DOHH2 (cell line): ENCODE data around the gene WWP2.

Source experiments
- H3F3A ChIP-seq: fragments of 200-600 bp; sonication (generic), shearing (Covaris generic); 2 replicates; pipeline ENCODE4 v1.6.0; 2016; ENCODE audit warnings: antibody characterized with exemption, mild to moderate bottlenecking; ENCODE audit not compliant: control insufficient read depth, insufficient read depth
- H3K27ac ChIP-seq: fragments of 200-600 bp; sonication (generic); 2 replicates; pipeline ENCODE4 v1.5.1; 2014; ENCODE audit warnings: low read depth, mild to moderate bottlenecking, low read length, moderate library complexity
- H3K27me3 ChIP-seq: fragments of 200-600 bp; sonication (generic); 2 replicates; pipeline ENCODE4 v1.6.1; 2014; ENCODE audit warnings: mild to moderate bottlenecking, low read length, mixed read lengths; ENCODE audit not compliant: control insufficient read depth
- H3K36me3 ChIP-seq: fragments of 200-600 bp; sonication (generic); 2 replicates; pipeline ENCODE4 v1.6.1; 2014; ENCODE audit warnings: mild to moderate bottlenecking, low read length, moderate library complexity, mixed read lengths; ENCODE audit not compliant: control insufficient read depth
- H3K4me1 ChIP-seq: fragments of 200-600 bp; sonication (generic); 2 replicates; pipeline ENCODE4 v1.6.1; 2014; ENCODE audit warnings: mild to moderate bottlenecking, low read length, mixed read lengths; ENCODE audit not compliant: control insufficient read depth
- H3K4me2 ChIP-seq: fragments of 200-600 bp; sonication (generic); 2 replicates; pipeline ENCODE4 v1.6.0; 2014; ENCODE audit warnings: mild to moderate bottlenecking, low read length, moderate library complexity
- H3K4me3 ChIP-seq: fragments of 200-600 bp; sonication (generic); 2 replicates; pipeline ENCODE4 v1.5.1; 2014; ENCODE audit warnings: mild to moderate bottlenecking, low read length, mixed read lengths
- H3K79me2 ChIP-seq: fragments of 200-600 bp; sonication (generic); 2 replicates; pipeline ENCODE4 v1.6.1; 2014; ENCODE audit warnings: mild to moderate bottlenecking, low read length, mixed read lengths; ENCODE audit not compliant: control insufficient read depth
- H3K9me2 ChIP-seq: fragments of 200-600 bp; sonication (generic); replicated peaks from 2 replicates; pipeline ENCODE4 v1.6.1; 2014; ENCODE audit warnings: mild to moderate bottlenecking, low read length, mixed read lengths; ENCODE audit not compliant: control insufficient read depth
- H3K9me3 ChIP-seq: fragments of 200-600 bp; sonication (generic); 2 replicates; pipeline ENCODE4 v1.6.1; 2014; ENCODE audit warnings: antibody characterized with exemption, low read length, mixed read lengths; ENCODE audit not compliant: control insufficient read depth, insufficient read depth
- H4K20me1 ChIP-seq: fragments of 200-600 bp; sonication (generic); 2 replicates; pipeline ENCODE4 v1.6.0; 2014; ENCODE audit warnings: low read depth, mild to moderate bottlenecking, antibody characterized with exemption, low read length, moderate library complexity; ENCODE audit not compliant: control insufficient read depth, insufficient read depth
- EZH2phosphoT487 ChIP-seq: fragments of 200-600 bp; sonication (generic); IDR thresholded peaks from 2 replicates; pipeline ENCODE4 v1.6.1; 2017; ENCODE audit warnings: borderline replicate concordance, mild to moderate bottlenecking, antibody characterized with exemption, low read length, moderate library complexity, mixed read lengths
- TF ChIP-seq, protein P1 (sequence below): fragments of 200-600 bp; sonication (generic); IDR thresholded peaks from one replicate; pipeline ENCODE4 v1.5.1; 2014; ENCODE audit warnings: antibody characterized with exemption, mild to moderate bottlenecking, low read depth, low read length; ENCODE audit not compliant: poor library complexity, severe bottlenecking

Gene WWP2

DNA sequence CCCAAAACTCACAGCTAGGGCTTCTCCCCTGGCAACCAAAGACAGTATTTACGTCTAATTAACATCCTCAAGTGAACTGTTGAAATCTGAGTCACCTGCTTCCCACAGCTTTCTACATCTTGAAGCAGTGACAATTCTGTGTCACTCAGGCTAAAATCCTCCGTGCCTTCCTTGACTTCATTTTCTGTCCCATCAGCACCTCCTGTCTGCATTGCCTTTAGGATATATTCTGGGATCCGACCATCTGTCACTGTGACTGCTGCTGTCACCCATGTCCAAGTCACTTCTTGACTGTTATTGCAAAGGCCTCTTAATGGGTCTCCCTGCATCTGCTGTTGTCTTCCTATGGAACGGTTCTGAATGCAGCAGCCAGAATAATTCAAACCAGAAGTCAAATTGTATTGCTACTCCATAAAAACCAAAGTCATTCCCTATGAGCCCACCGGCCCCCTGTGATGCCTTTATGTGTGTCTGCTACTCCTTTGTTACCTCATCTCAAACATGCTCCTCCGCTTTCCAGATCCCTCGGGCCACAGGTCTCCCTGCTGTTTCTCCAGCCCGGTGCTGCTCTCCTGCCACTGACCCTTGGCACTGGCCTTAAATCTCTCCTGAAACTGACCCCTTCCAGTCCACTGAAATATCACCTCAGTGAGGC lies 56.9 kb downstream of the WWP2 start:
- Histone ChIP-seq H3K4me2 (no peak overlapping the region), H3K4me1 (peaks cover 3% of the 10 kb centered on the region), H3K79me2 (no peaks in the 10 kb centered on the region), H3K4me3 (no peak overlapping the region), H3K27ac (no peak overlapping the region), H3K9me2 (no peaks in the 10 kb centered on the region), H3K9me3 (no peaks in the 10 kb centered on the region), H3K36me3 (peaks cover 3% of the 10 kb centered on the region; the same call in 1 of the 2 replicates), H4K20me1 (no peaks in the 10 kb centered on the region), H3F3A (no peaks in the 10 kb centered on the region), H3K27me3 (no peaks in the 10 kb centered on the region)
- TF ChIP-seq EZH2phosphoT487 = no peak
- TF ChIP-seq, protein P1, sequence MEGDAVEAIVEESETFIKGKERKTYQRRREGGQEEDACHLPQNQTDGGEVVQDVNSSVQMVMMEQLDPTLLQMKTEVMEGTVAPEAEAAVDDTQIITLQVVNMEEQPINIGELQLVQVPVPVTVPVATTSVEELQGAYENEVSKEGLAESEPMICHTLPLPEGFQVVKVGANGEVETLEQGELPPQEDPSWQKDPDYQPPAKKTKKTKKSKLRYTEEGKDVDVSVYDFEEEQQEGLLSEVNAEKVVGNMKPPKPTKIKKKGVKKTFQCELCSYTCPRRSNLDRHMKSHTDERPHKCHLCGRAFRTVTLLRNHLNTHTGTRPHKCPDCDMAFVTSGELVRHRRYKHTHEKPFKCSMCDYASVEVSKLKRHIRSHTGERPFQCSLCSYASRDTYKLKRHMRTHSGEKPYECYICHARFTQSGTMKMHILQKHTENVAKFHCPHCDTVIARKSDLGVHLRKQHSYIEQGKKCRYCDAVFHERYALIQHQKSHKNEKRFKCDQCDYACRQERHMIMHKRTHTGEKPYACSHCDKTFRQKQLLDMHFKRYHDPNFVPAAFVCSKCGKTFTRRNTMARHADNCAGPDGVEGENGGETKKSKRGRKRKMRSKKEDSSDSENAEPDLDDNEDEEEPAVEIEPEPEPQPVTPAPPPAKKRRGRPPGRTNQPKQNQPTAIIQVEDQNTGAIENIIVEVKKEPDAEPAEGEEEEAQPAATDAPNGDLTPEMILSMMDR = no peak

DNA sequence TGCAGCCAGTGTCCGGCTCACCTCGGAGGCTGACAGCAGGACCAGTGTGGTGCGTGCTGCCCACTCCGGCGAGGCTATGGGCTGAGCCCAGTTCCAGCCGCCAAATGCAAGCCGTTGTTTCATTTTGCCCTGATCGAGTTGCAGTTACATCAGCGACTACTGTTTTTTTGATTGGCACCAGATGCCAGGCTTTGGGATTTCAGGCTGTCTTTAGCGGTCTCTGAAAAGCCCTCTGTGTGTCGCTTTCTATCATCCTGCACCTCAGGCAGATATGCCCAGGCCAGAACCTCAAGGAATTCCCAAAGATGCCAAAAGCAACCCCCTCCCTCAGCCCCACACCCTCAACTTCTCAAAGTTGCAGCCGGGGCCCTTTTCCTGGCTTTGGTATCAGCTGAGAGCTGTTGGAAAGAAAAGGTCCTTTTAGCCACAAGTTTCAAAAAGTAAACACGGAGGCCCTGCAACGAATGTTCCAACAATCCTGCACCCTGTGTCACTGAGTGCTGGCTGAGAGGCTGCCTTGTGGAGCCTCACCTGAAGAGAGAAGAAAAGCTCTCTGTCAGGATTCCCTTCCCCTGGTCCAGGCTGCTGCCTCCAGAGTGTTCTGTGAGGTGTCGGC lies 58.9 kb downstream of the WWP2 start:
- Histone ChIP-seq H3K27me3 (no peaks in the 10 kb centered on the region), H3K4me3 (no peak overlapping the region), H3K4me2 (no peak overlapping the region), H4K20me1 (no peaks in the 10 kb centered on the region), H3K9me3 (no peaks in the 10 kb centered on the region), H3K79me2 (no peaks in the 10 kb centered on the region), H3K27ac (no peak overlapping the region), H3K36me3 (peaks cover 4% of the 10 kb centered on the region; the same call in 1 of the 2 replicates), H3F3A (no peaks in the 10 kb centered on the region), H3K4me1 (peaks cover 5% of the 10 kb centered on the region), H3K9me2 (no peaks in the 10 kb centered on the region)
- TF ChIP-seq, protein P1 = no peak
- no peak for TF ChIP-seq EZH2phosphoT487

DNA sequence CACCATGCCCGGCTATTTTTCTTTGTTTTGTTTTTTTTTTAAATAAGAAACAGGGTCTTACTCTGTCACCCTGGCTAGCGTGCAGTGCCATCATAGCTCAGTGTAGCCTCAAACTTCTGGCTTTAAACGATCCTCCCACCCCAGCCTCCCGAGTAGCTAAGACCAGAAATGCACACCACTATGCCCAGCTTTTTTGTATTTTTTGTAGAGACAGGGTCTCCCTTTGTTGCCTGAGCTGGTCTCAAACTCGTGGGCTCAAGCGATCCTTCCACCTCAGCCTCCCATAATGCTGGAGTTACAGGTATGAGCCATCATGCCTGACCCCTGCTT lies 59.7 kb downstream of the WWP2 start:
- peaks cover 5% of the 10 kb centered on the region for H3K4me1 ChIP-seq
- H3K9me2 ChIP-seq = no peaks in the 10 kb centered on the region
- no peaks in the 10 kb centered on the region for H3K9me3 ChIP-seq
- no peak for TF ChIP-seq EZH2phosphoT487
- TF ChIP-seq, protein P1 = no peak
- no peaks in the 10 kb centered on the region for H3K27me3 ChIP-seq
- no peak overlapping the region for H3K4me2 ChIP-seq
- H3K4me3 ChIP-seq = no peak overlapping the region
- H3K36me3 ChIP-seq = peaks cover 4% of the 10 kb centered on the region; the same call in 1 of the 2 replicates
- no peaks in the 10 kb centered on the region for H3K79me2 ChIP-seq
- H4K20me1 ChIP-seq = no peaks in the 10 kb centered on the region
- H3K27ac ChIP-seq = no peak overlapping the region
- H3F3A ChIP-seq = no peaks in the 10 kb centered on the region
